GM23338 (cell line): ENCODE data around the gene AP1S2.

Experiments
- CREB1 ChIP-seq: fragments of 250-450 bp; sonication (Bioruptor Pico); IDR thresholded peaks from 2 replicates; pipeline ENCODE4 v1.5.0; 2020; ENCODE audit warnings: low read depth, mild to moderate bottlenecking, moderate library complexity
- EZH2 ChIP-seq: fragments of 200-600 bp; sonication (generic); IDR thresholded peaks from one replicate; pipeline ENCODE4 v1.8.0; 2017; ENCODE audit warnings: antibody characterized with exemption, mild to moderate bottlenecking, low read depth; ENCODE audit not compliant: unreplicated experiment
- EZH2phosphoT487 ChIP-seq: fragments of 200-600 bp; sonication (generic); IDR thresholded peaks from one replicate; pipeline ENCODE4 v1.8.1; 2018; ENCODE audit warnings: antibody characterized with exemption; ENCODE audit not compliant: unreplicated experiment
- JUNB ChIP-seq: IDR thresholded peaks from one replicate; pipeline ENCODE4 v1.6.1; 2016; ENCODE audit warnings: antibody characterized with exemption; ENCODE audit not compliant: unreplicated experiment
- NANOG ChIP-seq: IDR thresholded peaks from 2 replicates; pipeline ENCODE4 v1.6.1; 2016; ENCODE audit warnings: antibody characterized with exemption, borderline replicate concordance
- POLR2AphosphoS5 ChIP-seq: IDR thresholded peaks from 2 replicates; pipeline ENCODE4 v1.6.1; 2016; ENCODE audit warnings: antibody characterized with exemption, low read depth
- STAT1 ChIP-seq: IDR thresholded peaks from one replicate; pipeline ENCODE4 v1.6.1; 2016; ENCODE audit warnings: antibody characterized with exemption; ENCODE audit not compliant: unreplicated experiment
- ZNF114 ChIP-seq: fragments of 250-450 bp; sonication (Bioruptor Pico); IDR thresholded peaks from 2 replicates; pipeline ENCODE4 v1.5.0; 2020; ENCODE audit warnings: mild to moderate bottlenecking, moderate library complexity
- TF ChIP-seq, protein P1 (sequence below), 2 experiments: fragments of 200-600 bp in 1 of 2; sonication (generic) in 1 of 2; conservative IDR thresholded peaks; 2 replicates each; pipeline versions ENCODE4 v1.5.1 to v1.6.1; 2016 to 2017; ENCODE audit warnings: antibody characterized with exemption in 2 of 2, low read depth in 2 of 2, mild to moderate bottlenecking in 2 of 2, moderate library complexity in 1 of 2
- TF ChIP-seq, protein P2 (sequence below): IDR thresholded peaks from one replicate; pipeline ENCODE4 v1.6.1; 2018; ENCODE audit warnings: antibody characterized with exemption; ENCODE audit not compliant: unreplicated experiment
- TF ChIP-seq, protein P3 (sequence below): fragments of 250-450 bp; sonication (Bioruptor Pico); IDR thresholded peaks from 2 replicates; pipeline ENCODE4 v1.5.0; 2020; ENCODE audit warnings: mild to moderate bottlenecking, moderate library complexity

DNA sequence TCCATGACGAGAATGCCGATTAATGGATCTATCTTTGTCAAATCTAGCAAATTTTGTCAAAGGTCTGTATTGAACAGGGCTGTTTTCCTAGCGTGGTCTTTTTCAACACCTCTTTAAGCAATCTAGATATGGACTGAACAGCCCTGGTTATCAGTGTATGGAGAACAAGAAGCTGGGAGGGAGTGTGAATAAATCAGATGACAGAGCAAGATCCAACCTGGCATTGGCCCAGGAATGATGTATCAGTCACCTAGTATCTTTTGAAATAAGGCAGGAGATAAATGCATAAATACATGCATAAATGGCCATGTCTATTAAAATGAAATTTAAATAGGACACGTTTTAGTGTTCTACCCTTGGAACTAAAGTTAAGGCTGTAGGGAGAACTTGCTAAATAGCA lies 15.7 kb upstream of the AP1S2 start:
- TF ChIP-seq, protein P1, sequence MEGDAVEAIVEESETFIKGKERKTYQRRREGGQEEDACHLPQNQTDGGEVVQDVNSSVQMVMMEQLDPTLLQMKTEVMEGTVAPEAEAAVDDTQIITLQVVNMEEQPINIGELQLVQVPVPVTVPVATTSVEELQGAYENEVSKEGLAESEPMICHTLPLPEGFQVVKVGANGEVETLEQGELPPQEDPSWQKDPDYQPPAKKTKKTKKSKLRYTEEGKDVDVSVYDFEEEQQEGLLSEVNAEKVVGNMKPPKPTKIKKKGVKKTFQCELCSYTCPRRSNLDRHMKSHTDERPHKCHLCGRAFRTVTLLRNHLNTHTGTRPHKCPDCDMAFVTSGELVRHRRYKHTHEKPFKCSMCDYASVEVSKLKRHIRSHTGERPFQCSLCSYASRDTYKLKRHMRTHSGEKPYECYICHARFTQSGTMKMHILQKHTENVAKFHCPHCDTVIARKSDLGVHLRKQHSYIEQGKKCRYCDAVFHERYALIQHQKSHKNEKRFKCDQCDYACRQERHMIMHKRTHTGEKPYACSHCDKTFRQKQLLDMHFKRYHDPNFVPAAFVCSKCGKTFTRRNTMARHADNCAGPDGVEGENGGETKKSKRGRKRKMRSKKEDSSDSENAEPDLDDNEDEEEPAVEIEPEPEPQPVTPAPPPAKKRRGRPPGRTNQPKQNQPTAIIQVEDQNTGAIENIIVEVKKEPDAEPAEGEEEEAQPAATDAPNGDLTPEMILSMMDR (conservative IDR thresholded peaks at IDR 0.05; ENCODE audit: low read depth in 2 of 2), result no peak
- no peak for TF ChIP-seq POLR2AphosphoS5
- no peak for TF ChIP-seq EZH2
- TF ChIP-seq, protein P2, sequence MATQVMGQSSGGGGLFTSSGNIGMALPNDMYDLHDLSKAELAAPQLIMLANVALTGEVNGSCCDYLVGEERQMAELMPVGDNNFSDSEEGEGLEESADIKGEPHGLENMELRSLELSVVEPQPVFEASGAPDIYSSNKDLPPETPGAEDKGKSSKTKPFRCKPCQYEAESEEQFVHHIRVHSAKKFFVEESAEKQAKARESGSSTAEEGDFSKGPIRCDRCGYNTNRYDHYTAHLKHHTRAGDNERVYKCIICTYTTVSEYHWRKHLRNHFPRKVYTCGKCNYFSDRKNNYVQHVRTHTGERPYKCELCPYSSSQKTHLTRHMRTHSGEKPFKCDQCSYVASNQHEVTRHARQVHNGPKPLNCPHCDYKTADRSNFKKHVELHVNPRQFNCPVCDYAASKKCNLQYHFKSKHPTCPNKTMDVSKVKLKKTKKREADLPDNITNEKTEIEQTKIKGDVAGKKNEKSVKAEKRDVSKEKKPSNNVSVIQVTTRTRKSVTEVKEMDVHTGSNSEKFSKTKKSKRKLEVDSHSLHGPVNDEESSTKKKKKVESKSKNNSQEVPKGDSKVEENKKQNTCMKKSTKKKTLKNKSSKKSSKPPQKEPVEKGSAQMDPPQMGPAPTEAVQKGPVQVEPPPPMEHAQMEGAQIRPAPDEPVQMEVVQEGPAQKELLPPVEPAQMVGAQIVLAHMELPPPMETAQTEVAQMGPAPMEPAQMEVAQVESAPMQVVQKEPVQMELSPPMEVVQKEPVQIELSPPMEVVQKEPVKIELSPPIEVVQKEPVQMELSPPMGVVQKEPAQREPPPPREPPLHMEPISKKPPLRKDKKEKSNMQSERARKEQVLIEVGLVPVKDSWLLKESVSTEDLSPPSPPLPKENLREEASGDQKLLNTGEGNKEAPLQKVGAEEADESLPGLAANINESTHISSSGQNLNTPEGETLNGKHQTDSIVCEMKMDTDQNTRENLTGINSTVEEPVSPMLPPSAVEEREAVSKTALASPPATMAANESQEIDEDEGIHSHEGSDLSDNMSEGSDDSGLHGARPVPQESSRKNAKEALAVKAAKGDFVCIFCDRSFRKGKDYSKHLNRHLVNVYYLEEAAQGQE, result no peak
- TF ChIP-seq EZH2phosphoT487, result no peak
- TF ChIP-seq JUNB, result no peak
- TF ChIP-seq CREB1 (CRISPR knock-in tag), result no peak
- no peak for TF ChIP-seq ZNF114 (CRISPR knock-in tag)
- TF ChIP-seq NANOG, result no peak
- no peak for TF ChIP-seq STAT1
- TF ChIP-seq, protein P3, sequence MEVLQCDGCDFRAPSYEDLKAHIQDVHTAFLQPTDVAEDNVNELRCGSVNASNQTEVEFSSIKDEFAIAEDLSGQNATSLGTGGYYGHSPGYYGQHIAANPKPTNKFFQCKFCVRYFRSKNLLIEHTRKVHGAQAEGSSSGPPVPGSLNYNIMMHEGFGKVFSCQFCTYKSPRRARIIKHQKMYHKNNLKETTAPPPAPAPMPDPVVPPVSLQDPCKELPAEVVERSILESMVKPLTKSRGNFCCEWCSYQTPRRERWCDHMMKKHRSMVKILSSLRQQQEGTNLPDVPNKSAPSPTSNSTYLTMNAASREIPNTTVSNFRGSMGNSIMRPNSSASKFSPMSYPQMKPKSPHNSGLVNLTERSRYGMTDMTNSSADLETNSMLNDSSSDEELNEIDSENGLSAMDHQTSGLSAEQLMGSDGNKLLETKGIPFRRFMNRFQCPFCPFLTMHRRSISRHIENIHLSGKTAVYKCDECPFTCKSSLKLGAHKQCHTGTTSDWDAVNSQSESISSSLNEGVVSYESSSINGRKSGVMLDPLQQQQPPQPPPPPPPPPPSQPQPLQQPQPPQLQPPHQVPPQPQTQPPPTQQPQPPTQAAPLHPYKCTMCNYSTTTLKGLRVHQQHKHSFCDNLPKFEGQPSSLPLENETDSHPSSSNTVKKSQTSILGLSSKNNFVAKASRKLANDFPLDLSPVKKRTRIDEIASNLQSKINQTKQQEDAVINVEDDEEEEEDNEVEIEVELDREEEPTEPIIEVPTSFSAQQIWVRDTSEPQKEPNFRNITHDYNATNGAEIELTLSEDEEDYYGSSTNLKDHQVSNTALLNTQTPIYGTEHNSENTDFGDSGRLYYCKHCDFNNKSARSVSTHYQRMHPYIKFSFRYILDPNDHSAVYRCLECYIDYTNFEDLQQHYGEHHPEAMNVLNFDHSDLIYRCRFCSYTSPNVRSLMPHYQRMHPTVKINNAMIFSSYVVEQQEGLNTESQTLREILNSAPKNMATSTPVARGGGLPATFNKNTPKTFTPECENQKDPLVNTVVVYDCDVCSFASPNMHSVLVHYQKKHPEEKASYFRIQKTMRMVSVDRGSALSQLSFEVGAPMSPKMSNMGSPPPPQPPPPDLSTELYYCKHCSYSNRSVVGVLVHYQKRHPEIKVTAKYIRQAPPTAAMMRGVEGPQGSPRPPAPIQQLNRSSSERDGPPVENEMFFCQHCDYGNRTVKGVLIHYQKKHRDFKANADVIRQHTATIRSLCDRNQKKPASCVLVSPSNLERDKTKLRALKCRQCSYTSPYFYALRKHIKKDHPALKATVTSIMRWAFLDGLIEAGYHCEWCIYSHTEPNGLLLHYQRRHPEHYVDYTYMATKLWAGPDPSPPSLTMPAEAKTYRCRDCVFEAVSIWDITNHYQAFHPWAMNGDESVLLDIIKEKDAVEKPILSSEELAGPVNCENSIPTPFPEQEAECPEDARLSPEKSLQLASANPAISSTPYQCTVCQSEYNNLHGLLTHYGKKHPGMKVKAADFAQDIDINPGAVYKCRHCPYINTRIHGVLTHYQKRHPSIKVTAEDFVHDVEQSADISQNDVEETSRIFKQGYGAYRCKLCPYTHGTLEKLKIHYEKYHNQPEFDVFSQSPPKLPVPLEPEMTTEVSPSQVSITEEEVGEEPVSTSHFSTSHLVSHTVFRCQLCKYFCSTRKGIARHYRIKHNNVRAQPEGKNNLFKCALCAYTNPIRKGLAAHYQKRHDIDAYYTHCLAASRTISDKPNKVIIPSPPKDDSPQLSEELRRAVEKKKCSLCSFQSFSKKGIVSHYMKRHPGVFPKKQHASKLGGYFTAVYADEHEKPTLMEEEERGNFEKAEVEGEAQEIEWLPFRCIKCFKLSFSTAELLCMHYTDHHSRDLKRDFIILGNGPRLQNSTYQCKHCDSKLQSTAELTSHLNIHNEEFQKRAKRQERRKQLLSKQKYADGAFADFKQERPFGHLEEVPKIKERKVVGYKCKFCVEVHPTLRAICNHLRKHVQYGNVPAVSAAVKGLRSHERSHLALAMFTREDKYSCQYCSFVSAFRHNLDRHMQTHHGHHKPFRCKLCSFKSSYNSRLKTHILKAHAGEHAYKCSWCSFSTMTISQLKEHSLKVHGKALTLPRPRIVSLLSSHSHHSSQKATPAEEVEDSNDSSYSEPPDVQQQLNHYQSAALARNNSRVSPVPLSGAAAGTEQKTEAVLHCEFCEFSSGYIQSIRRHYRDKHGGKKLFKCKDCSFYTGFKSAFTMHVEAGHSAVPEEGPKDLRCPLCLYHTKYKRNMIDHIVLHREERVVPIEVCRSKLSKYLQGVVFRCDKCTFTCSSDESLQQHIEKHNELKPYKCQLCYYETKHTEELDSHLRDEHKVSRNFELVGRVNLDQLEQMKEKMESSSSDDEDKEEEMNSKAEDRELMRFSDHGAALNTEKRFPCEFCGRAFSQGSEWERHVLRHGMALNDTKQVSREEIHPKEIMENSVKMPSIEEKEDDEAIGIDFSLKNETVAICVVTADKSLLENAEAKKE, result no peak
